Mononuclear cell (primary cell): Measurements from ENCODE around the gene INPP5D. TPM values are rescaled to one million over a fixed set of nuclear protein-coding genes. Genes with fewer than 3 reads are reported as not detected.

Source experiments
- H3K27me3 ChIP-seq: 2 replicates; pipeline ENCODE4 v1.6.0; 2011; ENCODE audit warnings: low read length, control low read depth; ENCODE audit not compliant: insufficient read depth
- H3K4me1 ChIP-seq: 2 replicates; pipeline ENCODE4 v1.5.1; 2011; ENCODE audit warnings: mild to moderate bottlenecking, low read length, control low read depth; ENCODE audit not compliant: insufficient read depth
- H3K4me3 ChIP-seq: 2 replicates; pipeline ENCODE4 v1.5.1; 2011; ENCODE audit warnings: mild to moderate bottlenecking, low read length, moderate library complexity
- H3K9me3 ChIP-seq: 2 replicates; pipeline ENCODE4 v1.5.1; 2011; ENCODE audit warnings: low read depth, mild to moderate bottlenecking, control low read depth, low read length
- total RNA-seq: library from RNA; depleted of rRNA; stranded (reverse); fragments of >200 nt; gene quantifications from one replicate; pipeline ENCODE4 v1.2.3, GENCODE V29; 2012

INPP5D gene
- total RNA-seq, 1 donor = 122 TPM

DNA sequence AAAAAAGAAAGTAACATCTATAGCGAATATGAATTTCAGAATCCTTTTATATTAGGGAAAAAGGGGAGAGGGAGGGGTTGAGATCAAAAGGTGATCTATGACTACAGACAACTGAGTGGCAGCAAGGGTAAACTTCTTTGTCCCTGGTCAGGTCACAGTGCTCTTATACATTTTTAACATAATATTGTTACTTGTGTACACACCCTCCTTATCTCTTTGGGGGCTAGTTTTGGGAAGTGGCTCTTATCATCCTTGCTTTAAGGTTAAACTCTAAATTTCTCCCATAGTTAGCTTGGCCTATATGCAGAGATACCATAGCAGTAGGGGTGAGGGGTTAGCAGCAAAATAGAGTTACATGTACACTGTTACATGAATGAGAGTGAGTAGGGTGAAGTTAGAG lies 159.7 kb downstream of the INPP5D start:
- H3K4me3 ChIP-seq = no peak overlapping the region
- H3K4me1 ChIP-seq = peaks cover 8% of the 10 kb centered on the region
- no peaks in the 10 kb centered on the region for H3K9me3 ChIP-seq
- no peaks in the 10 kb centered on the region for H3K27me3 ChIP-seq

GRCh38 chr2:233221378-233222063 lies 161.4 kb downstream of the INPP5D start:
- no peak overlapping the region for H3K4me3 ChIP-seq
- H3K27me3 ChIP-seq = no peaks in the 10 kb centered on the region
- no peaks in the 10 kb centered on the region for H3K9me3 ChIP-seq
- peaks cover 8% of the 10 kb centered on the region for H3K4me1 ChIP-seq

GRCh38 chr2:233223059-233223894 lies 163.1 kb downstream of the INPP5D start:
- H3K9me3 ChIP-seq = no peaks in the 10 kb centered on the region
- no peaks in the 10 kb centered on the region for H3K27me3 ChIP-seq
- H3K4me3 ChIP-seq = no peak overlapping the region
- H3K4me1 ChIP-seq = peaks cover 8% of the 10 kb centered on the region

GRCh38 chr2:233225230-233226068 lies 165.3 kb downstream of the INPP5D start:
- Histone ChIP-seq H3K4me3 (no peak overlapping the region), H3K4me1 (peaks cover 13% of the 10 kb centered on the region)

DNA sequence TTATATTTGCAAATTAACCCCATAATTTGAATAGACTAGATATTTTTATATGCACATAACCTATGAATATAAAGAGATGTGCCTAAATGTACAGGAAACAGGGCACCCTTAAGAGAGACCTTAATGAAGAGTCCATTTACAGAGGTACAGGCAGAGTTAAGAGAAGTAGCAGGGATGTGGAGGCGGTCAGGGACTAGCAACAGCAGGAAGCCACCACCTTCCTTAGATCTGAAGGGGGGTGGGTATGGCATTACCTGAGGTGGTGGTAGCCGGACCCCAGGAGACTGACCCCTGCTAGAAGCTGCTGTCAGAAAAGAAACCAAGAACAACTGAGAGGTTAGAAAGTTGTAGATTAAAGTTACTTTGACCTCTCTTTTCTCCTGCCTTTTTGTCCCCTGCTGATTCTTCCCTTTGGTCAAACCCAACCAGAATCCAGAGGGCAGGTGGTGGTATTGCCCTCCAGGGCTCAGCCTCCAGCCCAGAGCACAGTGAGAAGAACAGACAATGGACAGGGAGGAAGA lies 166.4 kb downstream of the INPP5D start:
- H3K4me1 ChIP-seq = peaks cover 24% of the 10 kb centered on the region
- no peaks in the 10 kb centered on the region for H3K27me3 ChIP-seq
- H3K9me3 ChIP-seq = no peaks in the 10 kb centered on the region
- no peak overlapping the region for H3K4me3 ChIP-seq

More at GRCh38 chr2:233225230-233226068, 165.3 kb downstream of the INPP5D start:
- no peaks in the 10 kb centered on the region for H3K9me3 ChIP-seq
- no peaks in the 10 kb centered on the region for H3K27me3 ChIP-seq

GRCh38 chr2:233227346-233227978 lies 167.3 kb downstream of the INPP5D start:
- Histone ChIP-seq H3K4me1 (peaks cover 26% of the 10 kb centered on the region), H3K9me3 (no peaks in the 10 kb centered on the region), H3K27me3 (no peaks in the 10 kb centered on the region), H3K4me3 (no peak overlapping the region)

DNA sequence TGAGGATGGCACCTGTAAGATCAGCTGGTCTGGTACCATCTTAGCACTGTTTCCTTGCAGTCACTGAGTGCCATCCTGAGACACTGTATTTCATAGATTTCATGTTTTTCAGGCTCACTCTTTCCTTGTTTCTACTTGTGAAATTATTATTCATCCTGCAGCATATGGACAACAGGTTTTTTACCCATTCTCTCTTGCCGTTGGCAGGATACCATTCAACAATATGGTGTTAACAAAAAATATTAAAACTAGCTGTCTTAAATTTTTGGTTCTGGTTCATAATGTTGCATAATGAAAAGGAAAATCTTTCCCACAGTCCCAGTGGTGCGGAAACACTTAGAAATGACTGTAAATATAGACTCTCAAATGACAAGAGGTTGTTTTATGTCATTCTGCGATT lies 168.2 kb downstream of the INPP5D start:
- Histone ChIP-seq H3K4me3 (no peak overlapping the region), H3K27me3 (no peaks in the 10 kb centered on the region), H3K4me1 (peaks cover 27% of the 10 kb centered on the region), H3K9me3 (no peaks in the 10 kb centered on the region)

DNA sequence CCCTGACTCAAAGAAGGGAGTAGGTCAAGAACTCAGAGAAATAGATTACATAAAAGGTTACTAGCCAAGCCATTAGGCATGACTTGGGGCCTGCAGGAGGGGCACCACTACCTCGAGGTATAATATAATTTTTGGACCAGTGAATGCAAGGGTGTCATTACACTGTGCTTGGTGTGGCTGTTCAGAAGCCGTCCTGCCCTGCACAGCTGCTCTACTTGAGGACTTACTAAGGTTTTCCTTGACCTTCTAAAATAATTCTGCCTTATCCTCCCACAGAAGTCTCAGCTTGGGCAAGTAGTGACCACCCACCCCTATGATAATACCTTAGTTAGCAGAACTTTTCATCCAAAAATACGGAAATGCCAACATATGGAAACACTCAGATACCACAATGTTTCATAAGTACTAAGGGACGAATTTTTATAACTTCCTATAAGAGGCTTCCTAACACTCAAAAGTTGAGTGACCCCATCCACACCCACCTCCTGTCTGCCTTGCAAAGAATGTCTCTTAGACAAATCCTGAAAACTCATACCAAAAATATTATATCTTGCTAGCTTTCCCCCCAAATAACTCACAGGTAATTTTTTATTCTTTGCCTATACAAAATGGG lies 173.6 kb downstream of the INPP5D start:
- no peak overlapping the region for H3K4me3 ChIP-seq
- H3K4me1 ChIP-seq = peaks cover 39% of the 10 kb centered on the region
- no peaks in the 10 kb centered on the region for H3K27me3 ChIP-seq
- no peaks in the 10 kb centered on the region for H3K9me3 ChIP-seq

- Histone ChIP-seq H3K9me3 (no peaks in the 10 kb centered on the region), H3K27me3 (no peaks in the 10 kb centered on the region), H3K4me3 (no peak overlapping the region), H3K4me1 (peaks cover 44% of the 10 kb centered on the region)
Measured at GRCh38 chr2:233234264-233234663, 174.1 kb downstream of the INPP5D start.

GRCh38 chr2:233234996-233235395 lies 174.9 kb downstream of the INPP5D start:
- H3K4me1 ChIP-seq = peaks cover 50% of the 10 kb centered on the region
- no peaks in the 10 kb centered on the region for H3K27me3 ChIP-seq
- no peaks in the 10 kb centered on the region for H3K9me3 ChIP-seq
- no peak overlapping the region for H3K4me3 ChIP-seq

DNA sequence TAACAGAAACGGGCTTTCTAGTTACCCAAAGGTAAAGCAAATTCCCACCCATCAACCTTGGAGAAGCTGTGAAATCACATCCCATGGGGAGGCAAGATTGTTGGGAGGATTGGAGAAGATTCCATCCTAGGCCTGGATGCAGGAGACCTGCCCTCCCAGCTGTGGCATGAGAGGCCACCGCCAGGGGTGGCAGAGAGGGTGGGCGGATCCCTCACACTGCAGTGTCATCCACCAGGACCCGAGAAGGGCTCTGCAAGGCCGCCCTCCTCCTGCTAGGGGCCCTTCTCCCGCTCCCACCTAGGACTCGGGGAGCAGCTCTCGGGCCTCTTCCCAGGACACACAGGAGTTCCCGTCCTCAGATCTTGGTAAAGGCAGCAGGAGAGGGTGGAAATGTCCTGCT lies 175.8 kb downstream of the INPP5D start:
- no peaks in the 10 kb centered on the region for H3K27me3 ChIP-seq
- no peaks in the 10 kb centered on the region for H3K9me3 ChIP-seq
- peaks cover 49% of the 10 kb centered on the region for H3K4me1 ChIP-seq

GRCh38 chr2:233236820-233237589 lies 176.9 kb downstream of the INPP5D start:
- Histone ChIP-seq H3K27me3 (no peaks in the 10 kb centered on the region), H3K4me1 (peaks cover 52% of the 10 kb centered on the region), H3K9me3 (no peaks in the 10 kb centered on the region)

More for the DNA sequence above, 175.8 kb downstream of the INPP5D start:
- H3K4me3 ChIP-seq = no peak overlapping the region

GRCh38 chr2:233240897-233241296 lies 180.8 kb downstream of the INPP5D start:
- Histone ChIP-seq H3K9me3 (no peaks in the 10 kb centered on the region), H3K4me3 (no peak overlapping the region), H3K4me1 (peaks cover 66% of the 10 kb centered on the region), H3K27me3 (no peaks in the 10 kb centered on the region)

More at GRCh38 chr2:233236820-233237589, 176.9 kb downstream of the INPP5D start:
- no peak overlapping the region for H3K4me3 ChIP-seq
